Skin of body (tissue), 2 donors: Measurements from ENCODE around the gene YPEL4. TPM values are rescaled to one million over a fixed set of nuclear protein-coding genes. Genes with fewer than 3 reads are reported as not detected.

Source experiments
- DNase-seq: peaks from one replicate; lab custom pipeline; 2025; lab: John Stamatoyannopoulos, UW
- total RNA-seq: library from RNA; depleted of rRNA; stranded (reverse); fragments of >200 nt; gene quantifications from one replicate; pipeline ENCODE4 v1.2.3, GENCODE V29; 2014

YPEL4 gene
- total RNA-seq, 1 donor from 2014 or later, result 1.1 TPM

DNA sequence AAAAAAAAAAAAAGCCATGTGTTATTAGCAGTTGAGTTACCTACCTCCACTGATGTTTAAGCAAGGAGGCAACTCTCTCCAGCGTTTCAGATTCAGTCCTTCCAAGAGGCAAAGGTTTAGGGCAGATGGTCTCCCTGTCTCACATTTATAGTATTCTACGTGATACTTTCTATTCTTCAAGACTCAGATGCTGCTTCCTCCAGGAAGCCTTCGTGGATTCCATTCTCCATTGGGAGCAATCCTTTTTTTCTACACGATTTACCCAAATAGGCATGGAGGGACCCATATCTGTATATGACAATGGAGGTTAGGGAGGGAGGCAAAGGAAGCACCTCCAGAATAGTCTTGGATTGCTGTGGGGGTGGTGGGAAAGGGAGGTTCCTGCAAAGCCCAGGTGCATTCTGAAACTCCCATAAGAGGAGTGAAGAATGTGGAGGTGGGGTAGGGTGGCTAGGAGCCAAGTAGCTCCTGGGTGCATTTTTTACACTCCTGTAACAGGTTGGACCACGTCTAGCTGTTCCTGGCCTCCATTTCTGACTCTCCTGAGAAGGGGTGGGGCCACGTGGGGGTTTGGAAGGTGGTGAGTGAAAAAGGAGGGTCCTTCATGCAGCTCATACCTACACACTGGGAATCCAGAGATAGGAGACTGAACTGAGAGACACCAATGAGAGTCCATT is 16.2 kb downstream of the YPEL4 start:
- DNase-seq, result no peak

DNA sequence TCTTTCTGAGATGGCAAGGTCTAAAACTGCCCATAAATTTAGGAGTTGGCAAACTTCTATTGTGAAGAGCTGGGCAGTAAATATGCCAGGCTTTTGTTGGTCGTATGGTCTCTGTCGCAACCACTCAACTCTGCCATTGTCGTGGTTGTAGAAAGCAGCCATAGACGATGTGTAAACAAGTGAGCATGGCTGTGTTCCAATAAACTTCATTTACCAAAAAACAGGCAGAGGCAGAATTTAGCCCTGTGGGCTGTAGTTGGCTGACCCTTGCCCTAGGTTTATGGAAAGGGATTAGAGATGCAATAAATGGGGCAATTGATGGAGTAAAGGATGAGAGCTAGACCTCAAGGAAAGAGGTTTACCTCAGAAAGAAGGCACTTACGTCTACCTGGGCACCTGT is 17.6 kb downstream of the YPEL4 start:
- no peak for DNase-seq

DNA sequence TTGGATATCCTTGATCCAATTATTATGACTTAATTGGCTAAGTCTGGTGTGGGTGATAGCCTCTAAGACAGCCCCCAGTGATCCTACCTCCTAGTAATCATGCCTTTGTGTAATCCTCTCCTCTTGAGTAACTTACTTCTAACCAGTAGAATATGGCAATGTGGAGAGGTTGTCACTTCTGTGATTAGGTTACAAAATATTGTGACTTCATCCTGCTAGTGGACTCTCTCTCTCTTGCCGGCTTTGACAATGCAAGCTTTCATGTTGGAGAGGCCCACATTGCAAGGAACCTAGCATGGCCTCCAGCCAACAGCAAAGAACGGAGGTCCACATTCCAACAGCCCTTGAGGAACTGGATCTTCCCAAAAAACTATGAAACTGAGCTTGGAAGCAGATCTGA is 19.5 kb downstream of the YPEL4 start:
- DNase-seq, result no peak

DNA sequence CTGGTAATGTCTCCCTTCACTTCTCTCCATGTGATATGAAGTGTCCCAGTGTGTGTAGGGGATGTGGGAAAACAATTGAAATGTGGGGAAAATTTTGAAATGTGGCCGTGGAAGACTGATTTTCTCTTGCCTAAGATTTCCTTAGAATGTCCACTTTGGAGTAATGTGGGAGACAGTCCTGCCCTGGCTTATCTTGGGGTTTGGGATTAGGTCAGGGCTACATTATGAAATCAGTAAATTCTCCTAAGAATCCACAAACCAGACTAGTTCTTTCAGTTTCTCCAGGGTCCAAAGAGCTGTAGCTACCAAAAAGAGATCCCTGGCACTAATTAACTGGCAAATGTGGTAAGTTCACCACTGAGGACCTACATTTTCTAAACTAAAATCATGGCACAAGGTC is 22.8 kb downstream of the YPEL4 start:
- no peak for DNase-seq

DNA sequence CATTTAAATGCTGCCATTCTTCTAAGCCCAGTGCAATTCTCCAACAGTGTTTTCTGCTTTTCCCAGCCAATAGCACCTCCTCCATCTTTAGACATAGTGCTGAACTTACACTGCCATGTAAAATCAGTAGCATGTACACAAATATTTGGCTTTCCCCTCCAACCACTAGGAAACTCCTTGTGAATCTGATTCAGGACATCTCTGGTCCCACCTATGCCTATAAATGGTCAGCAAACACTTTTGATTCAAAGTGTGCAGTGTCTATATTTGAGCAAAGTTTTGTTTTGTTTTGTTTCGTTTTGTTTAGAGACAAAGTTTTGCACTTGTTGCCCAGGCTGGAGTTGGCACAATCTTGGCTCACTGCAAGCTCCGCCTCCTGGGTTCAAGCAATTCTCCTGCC is 24.8 kb downstream of the YPEL4 start:
- DNase-seq, result no peak

DNA sequence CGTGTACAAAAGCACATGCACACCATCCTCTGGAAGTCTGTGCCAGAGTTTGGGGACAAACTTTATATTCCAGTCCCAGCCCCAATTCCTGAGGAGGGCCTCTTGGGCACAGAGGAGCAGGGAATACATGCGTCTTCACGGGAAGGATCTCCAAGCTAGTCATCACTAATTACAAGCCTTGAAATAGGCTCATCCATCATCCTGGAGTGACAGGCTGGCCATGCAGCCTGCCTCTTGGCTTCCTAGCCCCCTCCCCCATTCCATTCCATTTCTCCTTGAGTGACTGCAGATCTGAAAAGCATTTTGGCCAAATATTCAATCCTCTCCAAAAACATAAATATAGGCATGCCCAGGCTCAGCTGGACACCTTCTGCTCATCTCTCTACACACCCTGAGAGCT is 27.4 kb downstream of the YPEL4 start:
- no peak for DNase-seq

DNA sequence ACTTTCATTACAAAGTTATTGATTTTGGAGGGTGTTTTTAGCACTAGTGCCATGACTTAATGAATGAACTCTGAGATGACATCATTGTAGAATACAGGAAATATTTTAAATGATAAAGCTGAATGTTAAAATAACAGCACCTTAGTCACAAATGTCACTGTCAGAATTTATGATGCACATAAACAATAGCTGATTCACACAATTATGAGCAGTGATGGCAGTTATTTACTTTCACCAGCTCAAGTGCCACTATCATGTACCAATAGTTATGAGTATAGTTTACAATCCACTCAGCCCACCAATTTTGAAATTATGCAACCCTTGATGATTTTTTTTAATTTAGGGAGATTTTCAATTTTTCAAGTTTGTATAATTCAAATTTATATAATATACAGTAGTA is 29.2 kb downstream of the YPEL4 start:
- no peak for DNase-seq

DNA sequence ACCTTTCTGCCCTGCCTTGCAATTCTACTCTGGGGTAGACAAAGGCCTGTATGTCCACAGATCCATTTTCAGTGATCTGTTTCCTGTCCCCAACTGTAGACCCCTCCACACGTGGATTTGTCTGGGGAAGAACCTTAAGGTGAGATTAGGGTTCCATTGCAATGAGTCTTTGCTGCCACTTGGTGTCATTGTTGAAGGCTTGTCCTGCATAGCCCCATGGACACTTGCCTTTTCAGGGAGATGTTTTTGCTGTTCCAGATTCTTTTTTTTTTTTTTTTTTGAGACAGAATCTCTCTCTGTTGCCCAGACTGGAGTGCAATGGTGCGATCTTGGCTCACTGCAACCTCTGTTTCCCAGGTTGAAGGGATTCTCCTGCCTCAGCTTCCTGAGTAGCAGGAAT is 30.4 kb downstream of the YPEL4 start:
- no peak for DNase-seq

DNA sequence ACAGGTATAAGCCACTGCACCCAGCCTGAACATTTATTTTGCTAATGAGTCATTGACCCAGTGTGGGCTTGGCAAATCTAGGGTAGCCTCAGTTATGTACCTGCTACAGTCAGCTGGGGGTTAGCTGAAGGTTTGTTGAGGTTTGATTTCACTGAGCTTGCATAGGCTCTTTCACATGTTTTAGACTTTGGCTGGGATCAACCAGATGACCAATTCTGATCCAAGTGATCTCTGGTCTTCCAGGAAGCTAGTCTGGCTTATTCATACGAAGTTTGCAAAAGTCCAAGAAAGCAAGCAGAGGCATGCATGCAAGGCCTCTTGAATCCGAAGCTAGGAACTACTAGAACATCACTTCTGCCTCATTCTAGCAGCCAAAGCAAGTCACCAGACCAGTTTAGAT is 31.3 kb downstream of the YPEL4 start:
- DNase-seq, result no peak

DNA sequence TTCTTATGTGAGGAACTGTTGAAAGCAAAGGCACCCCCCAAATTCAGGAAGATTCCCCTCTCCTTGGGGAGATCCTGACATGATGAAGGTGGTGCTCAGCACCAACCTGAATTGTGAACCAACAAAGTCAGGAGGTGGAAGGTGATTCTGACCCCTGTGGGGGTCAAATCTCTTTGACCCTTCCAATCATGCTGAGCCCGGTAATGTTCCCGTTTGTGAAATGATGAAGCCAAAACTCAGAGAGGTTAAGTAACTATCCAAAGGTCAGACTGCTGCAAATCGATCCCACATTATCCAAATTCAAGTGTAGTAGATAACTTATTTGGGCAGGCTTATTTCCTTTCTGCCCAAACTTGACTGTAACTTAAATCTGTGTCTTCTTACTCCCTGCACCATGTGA is 33.1 kb downstream of the YPEL4 start:
- DNase-seq, result no peak

DNA sequence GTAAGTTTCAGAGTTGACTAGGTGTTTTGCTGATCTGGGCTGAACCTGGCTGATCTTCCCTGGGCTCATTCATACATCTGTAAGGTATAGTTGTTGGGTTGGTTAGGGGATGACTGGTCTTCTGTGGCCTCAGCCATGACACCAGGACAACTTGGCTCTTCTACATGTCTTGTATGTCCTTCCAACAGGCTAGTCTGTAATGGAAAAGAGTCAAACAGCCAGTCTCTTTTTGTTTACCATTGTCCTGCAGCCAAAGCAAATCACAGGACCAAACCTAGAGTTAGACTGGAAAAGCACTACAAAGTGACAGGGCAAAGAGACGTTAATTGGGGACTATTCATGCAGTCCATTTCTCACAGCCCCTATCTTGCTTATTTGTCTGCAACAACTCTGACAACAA is 34.4 kb downstream of the YPEL4 start:
- no peak for DNase-seq

DNA sequence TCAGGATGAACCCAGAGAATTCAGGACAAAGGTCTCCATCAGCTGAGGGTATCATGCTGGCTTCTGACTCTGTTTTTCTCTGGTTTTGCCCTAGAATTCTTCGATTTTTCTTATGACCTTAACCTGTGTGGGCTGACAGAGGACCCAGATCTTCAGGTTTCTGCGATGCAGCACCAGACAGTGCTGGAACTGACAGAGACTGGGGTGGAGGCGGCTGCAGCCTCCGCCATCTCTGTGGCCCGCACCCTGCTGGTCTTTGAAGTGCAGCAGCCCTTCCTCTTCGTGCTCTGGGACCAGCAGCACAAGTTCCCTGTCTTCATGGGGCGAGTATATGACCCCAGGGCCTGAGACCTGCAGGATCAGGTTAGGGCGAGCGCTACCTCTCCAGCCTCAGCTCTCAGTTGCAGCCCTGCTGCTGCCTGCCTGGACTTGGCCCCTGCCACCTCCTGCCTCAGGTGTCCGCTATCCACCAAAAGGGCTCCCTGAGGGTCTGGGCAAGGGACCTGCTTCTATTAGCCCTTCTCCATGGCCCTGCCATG is 35.4 kb downstream of the YPEL4 start:
- no peak for DNase-seq

DNA sequence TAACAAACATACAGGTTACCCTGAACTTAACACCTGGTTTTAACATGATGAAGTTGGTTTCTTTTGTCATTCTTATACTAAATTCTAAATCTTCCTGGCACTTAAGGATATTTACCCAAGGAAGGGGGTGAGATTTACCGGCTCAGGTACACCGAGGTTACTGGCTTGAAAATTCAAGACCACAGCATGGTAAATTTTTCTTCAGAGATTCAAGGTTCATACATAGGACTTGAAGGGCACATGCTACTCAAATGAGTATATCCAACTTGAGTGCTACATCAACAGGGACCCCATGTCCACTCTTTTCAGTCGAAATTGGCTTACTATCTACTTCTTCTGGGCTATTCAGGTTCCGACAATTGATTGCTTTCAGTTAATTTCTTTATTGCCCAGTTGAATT is 39.5 kb downstream of the YPEL4 start:
- no peak for DNase-seq

DNA sequence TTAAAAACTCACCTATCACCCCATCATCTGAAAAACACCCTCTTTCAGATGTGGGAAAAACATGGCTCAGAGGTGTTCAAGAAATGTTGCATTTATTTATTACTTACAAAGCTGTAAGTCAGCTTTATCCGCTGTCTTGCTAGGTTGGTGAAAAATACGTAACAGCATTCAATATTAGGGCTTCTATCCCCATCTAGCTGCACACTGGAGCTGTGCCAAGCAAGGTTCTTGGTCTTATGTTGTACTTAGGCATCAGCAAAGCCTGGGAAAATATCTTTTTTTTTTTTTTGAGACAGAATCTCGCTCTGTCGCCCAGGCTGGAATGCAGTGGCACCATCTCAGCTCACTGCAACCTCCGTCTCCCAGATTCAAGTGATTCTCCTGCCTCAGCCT is 44.7 kb downstream of the YPEL4 start:
- no peak for DNase-seq

DNA sequence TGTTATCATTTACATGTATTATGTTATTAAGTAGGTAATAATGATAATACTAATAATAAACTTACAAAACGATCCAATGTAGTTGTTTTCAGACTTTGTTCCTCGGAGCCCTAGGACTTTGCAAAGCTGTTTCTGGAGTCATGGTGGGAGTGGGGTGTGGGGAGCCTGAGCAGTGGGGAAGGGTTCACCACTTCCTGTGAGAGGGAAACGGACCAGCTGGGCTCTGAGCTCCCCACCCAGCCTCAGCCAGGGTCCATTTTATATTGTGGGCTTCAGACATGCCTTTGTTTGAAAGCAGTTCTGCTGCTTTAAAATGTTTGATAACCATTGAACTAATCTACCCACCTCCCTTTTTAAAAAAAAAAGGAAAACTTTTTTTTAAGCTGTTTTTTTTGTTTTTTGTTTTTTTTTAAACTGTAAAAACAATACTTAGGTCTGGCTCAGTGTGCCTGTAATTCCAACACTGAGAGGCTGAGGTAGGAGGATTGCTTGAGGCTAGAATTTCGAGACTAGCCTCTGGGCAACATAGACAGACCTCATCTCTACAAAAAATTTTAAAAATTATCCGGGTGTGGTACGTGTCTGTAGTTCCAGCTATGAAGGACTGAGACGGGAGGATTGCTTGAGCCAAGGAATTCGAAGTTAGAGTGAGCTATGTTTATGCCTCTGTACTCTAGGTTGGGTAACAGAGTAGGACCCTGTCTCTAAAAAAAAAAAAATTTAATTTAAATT is 45.2 kb downstream of the YPEL4 start:
- DNase-seq, result no peak

DNA sequence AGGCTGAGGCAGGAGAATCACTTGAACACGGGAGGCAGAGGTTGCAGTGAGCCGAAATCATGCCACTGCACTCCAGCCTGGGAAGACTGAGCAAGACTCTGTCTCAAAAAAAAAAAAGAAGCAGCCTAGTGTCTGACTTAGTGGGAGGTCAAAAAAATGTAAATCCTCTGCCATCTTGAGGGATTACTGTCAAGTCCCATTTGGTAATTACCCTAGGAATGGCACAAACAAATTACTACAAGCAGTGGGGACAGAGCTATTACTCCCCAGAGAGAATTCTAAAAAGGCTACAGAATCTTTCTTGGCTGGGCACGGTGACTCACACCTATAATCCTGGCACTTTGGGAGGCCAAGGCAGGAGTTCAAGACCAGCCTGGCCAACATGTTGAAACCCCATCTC is 48.4 kb downstream of the YPEL4 start:
- DNase-seq, result no peak

DNA sequence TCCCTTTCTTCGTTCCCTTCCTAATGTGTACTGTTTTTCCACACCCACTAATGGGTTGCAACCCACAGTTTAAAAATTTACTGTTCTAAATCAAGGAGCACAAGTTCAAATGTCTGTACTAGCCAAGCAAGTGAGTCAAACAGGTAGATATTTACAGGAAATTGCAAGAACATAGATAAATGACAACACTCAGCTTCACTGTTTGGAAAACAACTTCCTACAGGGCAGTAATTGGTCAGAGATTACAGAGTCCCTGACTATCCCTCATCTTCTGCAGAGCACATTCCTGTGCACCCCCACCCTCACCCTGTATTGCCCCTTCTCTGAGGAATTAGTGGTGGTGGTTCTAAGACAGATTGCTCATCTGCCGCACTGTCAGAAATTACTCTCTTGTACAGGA is 50.3 kb downstream of the YPEL4 start:
- no peak for DNase-seq

DNA sequence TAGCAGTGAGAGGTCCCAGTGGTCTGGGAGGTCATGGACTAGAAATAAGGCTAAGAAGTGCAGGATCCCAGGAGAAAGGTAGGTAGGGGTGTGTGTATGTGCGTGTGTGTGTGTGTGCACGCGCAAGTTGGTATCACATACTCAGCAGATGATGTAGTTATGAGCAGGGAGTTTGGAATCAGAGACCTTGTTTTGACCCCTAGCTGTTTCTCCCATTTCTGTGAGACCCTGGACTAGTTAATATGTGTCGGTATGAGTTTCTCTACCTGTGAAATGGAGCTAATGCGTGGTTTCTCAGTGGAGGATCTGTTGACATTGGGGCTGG is 50.9 kb downstream of the YPEL4 start:
- peak; percentile 40 for DNase-seq

DNA sequence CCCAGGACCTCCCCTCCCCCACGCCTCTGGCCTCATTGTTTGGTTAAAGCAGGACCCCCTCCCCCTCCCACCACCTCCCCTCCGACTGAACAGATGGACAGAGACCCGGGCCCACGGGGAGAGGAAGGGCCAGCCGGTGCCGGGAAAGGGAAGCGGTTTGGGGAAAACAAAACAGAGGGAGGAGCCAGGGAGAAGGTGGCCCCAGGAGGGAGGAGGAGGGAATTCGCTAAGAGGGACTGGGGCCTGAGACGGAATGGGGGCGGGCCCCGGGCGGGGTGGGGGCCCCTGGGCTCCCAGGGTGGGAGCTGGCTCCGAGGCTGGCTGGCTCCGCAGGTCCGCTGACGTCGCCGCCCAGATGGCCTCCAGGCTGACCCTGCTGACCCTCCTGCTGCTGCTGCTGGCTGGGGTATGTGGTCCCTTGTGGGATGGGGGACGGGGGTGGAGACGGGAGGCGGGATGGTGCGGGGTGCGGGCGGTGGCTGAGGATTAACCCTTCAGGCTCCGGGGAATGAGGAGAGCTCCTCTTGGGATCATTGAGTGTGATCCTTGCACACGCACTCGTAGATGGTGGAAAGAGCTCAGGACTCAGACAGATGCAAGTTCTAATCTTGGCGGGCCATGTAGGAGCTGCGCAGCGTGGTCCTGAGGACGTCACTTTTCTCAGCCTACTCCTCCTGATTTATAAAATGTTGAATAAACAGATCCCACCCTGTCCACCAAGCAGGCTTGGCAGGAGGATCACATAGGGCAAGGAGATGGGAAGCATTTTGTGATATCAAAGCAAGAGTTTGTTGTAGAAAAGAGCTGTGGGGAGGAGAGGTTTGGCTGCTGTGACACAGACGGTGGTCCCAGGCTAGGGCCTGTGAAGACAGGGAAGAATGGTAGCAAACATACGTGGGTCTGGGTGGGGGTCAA is 51.5 kb downstream of the YPEL4 start:
- DNase-seq, result peak; percentile 75

DNA sequence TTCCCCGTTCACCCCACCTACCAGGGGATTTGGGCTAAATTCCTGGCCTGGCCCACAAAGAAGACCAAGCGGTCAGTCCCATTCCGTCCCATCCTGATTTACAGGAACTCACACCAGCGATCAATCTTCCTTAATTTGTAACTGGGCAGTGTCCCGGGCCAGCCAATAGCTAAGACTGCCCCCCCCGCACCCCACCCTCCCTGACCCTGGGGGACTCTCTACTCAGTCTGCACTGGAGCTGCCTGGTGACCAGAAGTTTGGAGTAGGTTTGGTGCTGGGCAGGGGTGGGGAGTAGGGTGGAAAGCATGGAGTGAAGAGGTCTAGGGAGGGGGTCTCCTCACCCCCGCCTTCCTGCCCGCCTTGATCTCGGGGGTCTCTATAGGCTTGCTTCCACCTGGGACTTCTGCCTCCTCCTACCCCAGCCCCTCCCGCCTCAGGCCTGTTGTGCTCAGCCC is 52.2 kb downstream of the YPEL4 start, which contains the start of gene SERPING1:
Gene SERPING1, plus strand, starts transcription at position 225 of the 455 bp plus-strand sequence. CDS start 586 bp downstream, outside the sequence.
- peak; percentile 47 for DNase-seq

DNA sequence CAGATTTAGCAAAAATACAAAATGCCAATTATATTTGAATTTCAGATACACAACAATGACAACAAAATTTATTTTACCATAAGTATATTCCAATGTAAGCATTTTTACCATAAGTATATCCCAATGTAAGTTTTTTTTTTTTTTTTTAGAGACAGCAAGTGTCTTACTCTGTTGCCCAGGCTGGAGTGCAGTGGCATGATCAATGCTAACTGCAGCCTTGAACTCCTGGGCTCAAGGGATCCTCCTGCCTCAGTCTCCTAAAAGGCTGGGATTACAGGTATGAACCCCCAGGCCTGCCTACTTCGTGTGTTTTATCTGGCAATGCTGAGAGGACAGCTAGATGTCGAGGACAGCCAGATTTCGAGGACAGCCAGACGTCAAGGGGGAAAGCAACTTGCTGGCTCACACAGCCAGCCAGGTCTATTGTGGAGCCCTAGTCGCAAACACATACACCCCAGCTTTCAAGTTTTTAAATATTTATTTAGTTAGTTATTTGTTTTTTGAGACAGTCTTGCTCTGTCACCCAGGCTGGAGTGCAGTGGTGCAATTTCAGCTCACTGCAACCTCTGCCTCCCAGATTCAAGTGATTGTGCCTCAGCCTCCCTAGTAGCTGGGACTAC is 53.3 kb downstream of the YPEL4 start:
- DNase-seq, result no peak
